ENCODE data around the gene EPSTI1.
"Not testable (repeated sequence)": the region's sequence is repeated elsewhere in the genome, so short reads cannot be mapped to it uniquely, and the experiment has no call there.

EPSTI1 gene

GRCh38 chr13:43005460-43006236, 13.6 kb upstream of the EPSTI1 start:
- DNase-seq (ENCODE audit: low spot score): no peak

DNA sequence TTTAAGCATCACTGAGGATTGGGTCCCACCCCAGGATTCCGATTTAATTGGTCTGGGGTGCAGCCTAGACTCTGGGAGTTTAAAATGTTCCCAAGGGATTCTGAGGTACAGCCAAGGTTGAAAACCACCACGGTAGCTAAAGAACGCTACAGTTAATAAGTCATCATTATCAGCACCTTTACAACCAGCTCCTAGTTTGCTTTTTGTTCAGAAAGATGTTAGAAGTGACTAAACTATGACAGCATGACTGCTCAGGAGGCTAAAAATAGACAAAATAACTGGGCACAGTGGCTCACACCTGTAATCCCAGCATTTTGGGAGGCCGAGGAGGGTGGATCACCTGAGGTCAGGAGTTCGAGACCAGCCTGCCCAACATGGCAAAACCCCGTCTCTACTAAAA, 11.7 kb upstream of the EPSTI1 start:
- DNase-seq (ENCODE audit: low spot score): no peak

GRCh38 chr13:43003010-43003409, 11.0 kb upstream of the EPSTI1 start:
- no peak for DNase-seq (ENCODE audit: low spot score)

DNA sequence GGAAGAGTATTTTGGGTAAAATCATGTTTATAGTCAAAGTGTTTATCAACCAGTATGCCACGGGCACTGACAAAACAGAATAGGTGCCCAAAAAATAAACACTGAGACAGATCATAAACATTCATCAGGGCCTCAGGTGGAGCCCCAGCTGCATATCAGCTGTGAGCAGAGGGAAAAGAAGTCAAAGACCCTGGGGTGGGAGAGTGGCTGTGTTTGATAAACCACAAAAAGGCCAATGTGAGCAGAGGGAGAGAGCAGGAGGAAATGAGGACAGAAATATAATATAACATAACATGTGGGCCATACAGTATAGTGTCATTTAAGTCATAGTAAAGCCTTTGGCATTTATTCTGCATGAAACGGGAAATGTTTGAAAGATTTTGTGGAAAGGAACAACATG, 10.0 kb upstream of the EPSTI1 start:
- DNase-seq (ENCODE audit: low spot score): no peak

- DNase-seq (ENCODE audit: low spot score): no peak
These were observed 8.6 kb upstream of the EPSTI1 start for GRCh38 chr13:43000676-43001075.

- no peak for DNase-seq (ENCODE audit: low spot score)
These were observed 7.5 kb upstream of the EPSTI1 start for GRCh38 chr13:42999491-42999890.

GRCh38 chr13:42997381-42997780, 5.3 kb upstream of the EPSTI1 start:
- DNase-seq (ENCODE audit: low spot score): no peak

DNA sequence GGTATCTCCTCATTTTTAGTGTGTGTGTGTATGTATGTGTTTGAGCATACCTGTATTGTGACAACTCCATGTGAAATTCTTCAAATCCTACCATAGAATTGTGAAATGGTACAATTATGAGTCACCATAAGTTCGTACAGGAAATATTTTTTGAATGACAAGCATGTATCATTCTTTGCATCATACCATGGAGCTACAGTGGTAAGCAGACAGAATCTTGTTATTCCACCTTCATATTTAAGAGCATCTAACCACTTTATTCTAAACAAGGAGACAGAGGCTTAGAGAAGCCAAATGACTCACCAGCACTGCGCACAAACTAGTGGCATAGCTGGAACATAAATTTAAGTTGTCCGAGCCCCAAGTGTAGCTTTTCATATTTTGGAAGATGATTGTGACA, 4.5 kb upstream of the EPSTI1 start:
- no peak for DNase-seq (ENCODE audit: low spot score)

- DNase-seq (ENCODE audit: low spot score): no peak
These were observed 2.8 kb upstream of the EPSTI1 start for GRCh38 chr13:42994878-42995277.

DNA sequence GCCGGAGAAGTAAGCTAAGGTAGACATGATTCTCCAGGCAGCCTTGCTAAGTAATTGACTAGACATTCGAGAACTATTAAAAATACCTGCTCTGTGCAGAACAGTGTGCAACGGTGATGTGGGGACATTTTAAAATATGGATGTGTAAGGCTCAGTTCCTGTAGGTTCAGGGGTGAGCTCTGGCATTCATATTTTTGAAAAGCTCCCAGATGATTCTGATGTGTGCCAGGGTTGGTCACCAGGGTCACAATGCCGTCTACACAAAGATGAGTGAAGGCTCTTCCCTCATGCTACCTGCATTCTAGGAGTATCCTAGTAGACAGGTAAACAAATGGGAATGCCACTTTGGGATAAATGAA, 702 bp upstream of the EPSTI1 start:
- no peak for DNase-seq (ENCODE audit: low spot score)

DNA sequence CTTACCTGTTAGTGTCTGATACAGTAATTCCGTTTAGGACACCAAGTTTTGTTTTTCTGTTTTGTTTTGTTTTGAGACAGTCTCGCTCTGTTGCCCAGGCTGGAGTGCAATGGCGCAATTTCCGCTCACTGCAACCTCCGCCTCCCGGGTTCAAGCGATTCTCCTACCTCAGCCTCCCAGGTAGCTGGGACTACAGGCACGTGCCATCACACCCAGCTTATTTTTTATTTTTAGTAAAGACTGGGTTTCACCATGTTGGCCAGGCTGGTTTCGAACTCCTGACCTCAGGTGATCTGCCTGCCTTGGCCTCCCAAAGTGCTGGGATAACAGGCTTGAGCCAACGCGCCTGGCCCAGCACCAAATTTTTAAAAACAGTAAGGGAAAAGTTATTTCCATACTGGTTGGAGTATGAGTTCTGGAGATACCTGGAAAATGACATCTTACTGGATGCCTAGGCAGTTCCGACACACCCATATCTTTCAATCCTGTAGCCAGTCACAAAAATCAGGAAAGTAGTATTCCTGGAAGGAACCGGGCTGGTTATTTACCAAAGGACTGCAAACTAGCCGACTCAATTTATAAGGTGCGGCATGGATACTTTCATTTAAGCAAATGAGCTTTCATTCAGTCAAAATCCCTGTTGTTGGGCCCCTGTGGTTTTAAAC, 676 bp downstream of the EPSTI1 start:
- DNase-seq (ENCODE audit: low spot score): not testable (repeated sequence)

- DNase-seq (ENCODE audit: low spot score): no peak
These were observed 1.5 kb downstream of the EPSTI1 start for GRCh38 chr13:42990291-42991232.

DNA sequence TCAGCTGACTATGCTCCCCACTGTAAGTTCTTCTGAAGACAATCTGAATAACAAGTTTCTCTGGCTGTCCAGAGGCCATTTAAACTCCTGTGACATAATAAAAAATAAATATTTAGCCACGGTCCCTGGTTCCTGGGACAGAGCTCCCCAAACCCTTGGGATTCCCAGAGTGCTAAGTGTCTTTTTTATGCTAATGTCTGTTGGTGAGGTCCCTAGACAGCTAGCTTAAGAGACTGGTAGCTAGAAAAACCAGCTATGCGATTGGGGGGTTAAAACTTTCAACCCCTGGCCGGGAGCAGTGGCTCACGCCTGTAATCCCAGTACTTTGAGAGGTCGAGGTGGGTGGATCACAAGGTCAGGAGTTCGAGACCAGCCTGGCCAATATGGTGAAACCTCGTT, 5.9 kb downstream of the EPSTI1 start:
- DNase-seq (ENCODE audit: low spot score): no peak

DNA sequence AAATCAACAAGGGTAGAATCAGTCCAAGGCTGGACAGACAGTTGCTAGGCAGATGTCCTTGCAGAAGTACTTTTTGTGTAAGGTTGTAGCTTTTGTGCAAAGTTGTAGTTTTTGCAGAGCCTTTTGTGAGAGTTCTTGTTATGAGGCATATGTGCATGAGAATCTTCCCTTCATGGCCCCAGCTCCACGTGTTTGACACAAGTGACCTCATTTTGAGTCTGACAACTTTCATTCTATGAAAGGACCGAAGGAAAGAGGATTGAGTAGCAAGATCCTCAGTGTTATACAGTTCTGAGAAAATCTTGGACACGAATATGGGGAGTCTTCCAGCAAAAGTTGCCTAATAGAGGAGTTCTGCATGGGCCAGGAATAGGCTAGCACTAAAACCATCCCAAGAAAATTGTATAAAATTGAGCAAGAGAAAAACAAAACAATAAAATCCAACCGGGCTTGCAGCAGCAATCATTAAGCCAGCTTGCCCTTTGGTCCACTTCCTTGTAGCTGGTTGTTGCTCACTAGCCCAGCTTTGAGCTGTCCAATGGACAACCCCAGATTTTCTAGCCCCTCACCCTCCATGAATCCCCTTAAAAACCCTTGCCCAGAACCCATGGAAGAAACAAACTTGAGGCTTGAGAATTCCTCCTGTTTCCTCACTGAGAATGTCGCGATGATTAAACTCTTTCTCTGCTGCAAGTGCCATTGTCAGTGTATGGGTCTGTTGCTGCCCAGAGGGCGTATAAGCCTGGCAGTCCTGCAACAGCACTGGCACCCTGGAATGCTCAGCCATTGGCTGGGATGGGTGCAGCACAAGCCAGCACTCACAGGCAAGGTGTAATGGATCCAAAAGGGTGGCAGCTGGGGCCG, 6.5 kb downstream of the EPSTI1 start:
- no peak for DNase-seq (ENCODE audit: low spot score)

- no peak for DNase-seq (ENCODE audit: low spot score)
These were observed 7.3 kb downstream of the EPSTI1 start for GRCh38 chr13:42984691-42985090.

DNA sequence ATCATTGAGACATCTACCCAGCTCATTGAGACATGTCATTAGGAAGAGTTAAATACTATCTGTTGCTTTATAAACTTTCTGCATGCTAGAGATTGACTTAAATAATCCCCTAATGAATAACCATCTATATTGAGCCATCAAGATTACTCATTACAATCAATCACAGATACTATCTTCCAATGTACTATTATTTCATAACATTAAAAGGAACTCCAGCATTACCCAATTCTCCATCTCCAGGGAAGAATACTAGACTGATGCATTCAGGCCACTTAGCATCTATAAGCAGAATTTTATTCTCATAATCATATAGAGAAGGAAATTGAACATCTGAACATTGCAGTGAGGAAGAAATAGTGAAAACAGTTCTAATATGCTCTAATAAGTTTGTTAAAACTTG, 8.0 kb downstream of the EPSTI1 start:
- DNase-seq (ENCODE audit: low spot score): no peak

GRCh38 chr13:42981853-42982252, 10.2 kb downstream of the EPSTI1 start:
- no peak for DNase-seq (ENCODE audit: low spot score)

DNA sequence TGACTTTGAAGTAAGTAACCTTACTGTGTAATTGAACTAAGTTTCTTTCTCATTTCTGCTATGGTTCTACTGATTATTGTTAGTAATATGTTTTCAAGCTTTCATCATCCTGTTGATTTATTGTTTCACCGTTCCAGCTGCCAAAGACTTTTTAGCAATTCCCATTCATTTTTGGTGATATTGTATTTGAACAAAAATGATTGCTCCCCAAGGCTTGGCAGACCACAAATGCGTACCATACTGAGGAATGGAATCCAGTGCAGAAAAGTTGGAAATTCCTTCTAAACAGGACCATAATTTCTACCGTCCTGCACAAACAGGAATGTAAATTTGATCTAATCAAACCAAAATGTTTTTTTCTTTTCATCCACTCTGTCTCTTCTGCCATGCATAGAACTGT, 10.7 kb downstream of the EPSTI1 start:
- no peak for DNase-seq (ENCODE audit: low spot score)

DNA sequence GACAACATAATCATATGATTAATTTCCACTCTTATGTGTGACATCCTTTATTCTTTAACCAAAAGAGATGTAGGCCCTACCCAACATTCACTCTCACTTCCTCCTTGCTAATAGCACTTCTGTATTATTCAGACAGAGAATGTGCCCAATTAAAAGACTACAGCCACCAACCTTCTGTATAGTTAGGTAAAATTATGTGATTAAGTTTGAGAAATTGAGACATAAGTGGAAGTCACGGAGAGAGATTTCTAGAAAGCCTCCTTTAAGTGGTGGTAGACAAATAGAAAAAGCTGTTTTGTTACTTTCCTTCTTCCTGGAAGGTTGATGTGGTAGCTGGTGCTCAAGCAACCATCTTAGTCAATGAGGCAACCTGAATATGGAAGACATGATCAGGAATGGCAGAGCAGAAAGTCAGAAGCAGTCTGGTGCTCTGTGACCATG, 14.8 kb downstream of the EPSTI1 start:
- no peak for DNase-seq (ENCODE audit: low spot score)

DNA sequence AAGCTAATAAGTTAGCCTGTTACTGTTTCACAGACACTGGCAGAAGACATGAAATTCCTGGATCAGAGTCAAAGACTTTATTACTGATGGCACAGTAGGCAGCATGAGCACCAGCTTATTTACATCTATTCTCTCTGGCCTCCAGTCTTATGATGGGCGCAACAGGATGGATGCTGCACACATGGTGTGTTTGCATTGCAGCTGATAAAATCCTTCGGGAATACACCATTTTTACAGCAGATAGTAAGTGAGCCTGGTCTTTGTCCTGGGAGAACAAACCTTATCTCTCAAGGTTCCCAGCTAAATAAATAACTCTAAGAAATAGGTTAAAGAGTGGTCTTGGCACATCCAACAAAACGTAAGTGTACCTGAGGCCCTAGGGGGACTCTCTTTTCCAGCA, 16.0 kb downstream of the EPSTI1 start:
- DNase-seq (ENCODE audit: low spot score): no peak

GRCh38 chr13:42973581-42973980, 18.5 kb downstream of the EPSTI1 start:
- DNase-seq (ENCODE audit: low spot score): no peak
